ENCODE data around the gene PACSIN1. TPM values are rescaled to one million over a fixed set of nuclear protein-coding genes. Genes with fewer than 3 reads are reported as not detected.

The PACSIN1 gene
- total RNA-seq, 4 donors from 2014 or later: 1.2 TPM; not detected in 2

DNA sequence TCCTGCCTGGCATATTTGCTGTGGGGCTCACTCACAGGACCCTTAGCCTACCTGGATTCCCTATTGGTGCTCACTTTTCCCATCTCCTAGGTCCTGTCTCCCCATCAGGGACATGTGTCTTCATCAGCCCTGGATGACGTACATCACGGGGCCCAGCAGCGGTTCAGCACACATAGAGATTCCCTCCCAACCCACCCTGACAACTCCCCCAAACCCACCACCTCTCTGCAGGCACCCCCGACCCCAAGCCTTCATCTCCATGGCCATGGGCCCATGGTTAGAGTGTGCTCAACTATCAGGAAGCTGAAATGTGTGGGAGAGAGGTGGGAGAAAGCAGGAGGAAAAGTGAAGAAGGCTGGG lies 115.7 kb downstream of the PACSIN1 start:
- Histone ChIP-seq H3K36me3 (peaks cover 0 to 17% of the 10 kb centered on the region in 2 donors), H3K4me3 (no peak overlapping the region), H3K27me3 (no peaks in the 10 kb centered on the region), H3K9me3 (no peaks in the 10 kb centered on the region), H3K4me1 (peaks cover 0 to 20% (median 0%) of the 10 kb centered on the region in 3 donors), H3K27ac (no peak overlapping the region)
- TF ChIP-seq, protein P1, sequence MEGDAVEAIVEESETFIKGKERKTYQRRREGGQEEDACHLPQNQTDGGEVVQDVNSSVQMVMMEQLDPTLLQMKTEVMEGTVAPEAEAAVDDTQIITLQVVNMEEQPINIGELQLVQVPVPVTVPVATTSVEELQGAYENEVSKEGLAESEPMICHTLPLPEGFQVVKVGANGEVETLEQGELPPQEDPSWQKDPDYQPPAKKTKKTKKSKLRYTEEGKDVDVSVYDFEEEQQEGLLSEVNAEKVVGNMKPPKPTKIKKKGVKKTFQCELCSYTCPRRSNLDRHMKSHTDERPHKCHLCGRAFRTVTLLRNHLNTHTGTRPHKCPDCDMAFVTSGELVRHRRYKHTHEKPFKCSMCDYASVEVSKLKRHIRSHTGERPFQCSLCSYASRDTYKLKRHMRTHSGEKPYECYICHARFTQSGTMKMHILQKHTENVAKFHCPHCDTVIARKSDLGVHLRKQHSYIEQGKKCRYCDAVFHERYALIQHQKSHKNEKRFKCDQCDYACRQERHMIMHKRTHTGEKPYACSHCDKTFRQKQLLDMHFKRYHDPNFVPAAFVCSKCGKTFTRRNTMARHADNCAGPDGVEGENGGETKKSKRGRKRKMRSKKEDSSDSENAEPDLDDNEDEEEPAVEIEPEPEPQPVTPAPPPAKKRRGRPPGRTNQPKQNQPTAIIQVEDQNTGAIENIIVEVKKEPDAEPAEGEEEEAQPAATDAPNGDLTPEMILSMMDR (IDR thresholded peaks at IDR 0.05): no peak
- no peak for TF ChIP-seq EP300 (IDR thresholded peaks at IDR 0.05)
- no peak for TF ChIP-seq POLR2A (IDR thresholded peaks at IDR 0.05)
- TF ChIP-seq POLR2AphosphoS5 (IDR thresholded peaks at IDR 0.05): no peak
- 74% methylated on average over 4 of the region's 4 CpGs; no CpG with 5 or more reads in 1 of the 2 donors for WGBS, 2 donors (ENCODE audit: low coverage in 1 of 2)
- no peak for ATAC-seq

DNA sequence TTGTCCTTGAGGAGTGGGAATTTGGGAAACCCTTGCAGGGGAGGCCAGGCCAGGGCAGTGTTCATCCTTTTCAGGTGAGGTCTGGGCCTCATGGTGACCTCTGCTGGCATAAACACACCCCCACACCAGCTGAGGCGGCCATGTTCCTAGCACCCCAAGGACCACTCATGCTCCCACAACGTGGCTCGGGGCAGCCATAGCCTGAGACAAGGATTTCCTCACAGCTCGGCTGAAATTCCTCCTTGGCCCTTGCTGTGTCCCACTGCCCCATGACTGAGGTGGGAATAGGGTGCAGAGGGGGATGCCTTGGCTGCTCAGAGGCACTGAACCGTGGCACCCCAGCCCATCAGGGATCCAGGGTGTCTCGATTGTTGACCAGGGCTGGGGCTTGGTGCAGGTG lies 117.6 kb downstream of the PACSIN1 start:
- Histone ChIP-seq H3K9me3 (no peaks in the 10 kb centered on the region), H3K27ac (no peak overlapping the region), H3K4me3 (no peak overlapping the region), H3K36me3 (peaks cover 0 to 35% of the 10 kb centered on the region in 2 donors), H3K27me3 (no peaks in the 10 kb centered on the region), H3K4me1 (peaks cover 0 to 20% (median 0%) of the 10 kb centered on the region in 3 donors)
- ATAC-seq: no peak
- no peak for TF ChIP-seq POLR2A (IDR thresholded peaks at IDR 0.05)
- TF ChIP-seq, protein P1 (IDR thresholded peaks at IDR 0.05): no peak
- no peak for TF ChIP-seq EP300 (IDR thresholded peaks at IDR 0.05)
- TF ChIP-seq POLR2AphosphoS5 (IDR thresholded peaks at IDR 0.05): no peak
- WGBS, 2 donors (ENCODE audit: low coverage in 1 of 2): no CpG with 5 or more reads among the region's 6 CpGs

DNA sequence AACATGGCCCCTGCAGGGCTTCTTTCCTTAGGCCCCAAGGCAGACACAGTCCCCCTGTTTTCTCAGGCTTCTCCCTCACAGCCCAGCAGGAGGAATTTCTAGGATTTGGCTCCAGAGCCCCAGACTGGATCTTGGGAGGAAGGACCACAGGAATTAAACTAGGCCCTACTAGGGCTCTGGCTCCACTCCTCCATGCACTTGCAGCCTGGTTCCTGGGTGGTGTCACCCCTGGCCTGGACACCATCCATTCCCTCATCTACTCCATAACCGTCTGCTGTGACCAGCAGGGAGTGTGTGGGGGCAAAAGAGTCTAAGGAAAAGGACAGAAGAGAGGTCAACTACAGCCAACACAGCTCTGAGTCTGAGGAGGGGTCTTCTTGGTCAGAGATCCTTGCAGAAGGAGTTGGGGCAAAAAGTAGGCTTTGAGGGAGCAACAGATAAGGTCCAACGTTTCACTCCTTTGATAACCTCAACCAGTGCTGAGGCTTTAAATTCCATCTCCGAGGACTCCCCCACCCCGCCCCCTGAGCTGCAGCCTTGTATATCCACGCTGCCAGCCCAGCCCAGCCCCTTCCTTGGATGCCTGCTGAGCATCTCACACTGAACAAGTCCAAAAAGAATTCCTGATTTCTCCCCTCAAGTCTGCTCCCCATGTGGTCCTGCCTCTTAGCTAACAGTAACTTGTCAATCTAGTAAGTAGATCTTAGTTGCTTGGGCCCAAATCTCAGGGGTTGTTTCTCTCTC lies 118.2 kb downstream of the PACSIN1 start:
- no peaks in the 10 kb centered on the region for H3K27me3 ChIP-seq
- H3K4me1 ChIP-seq: peaks cover 0 to 20% (median 0%) of the 10 kb centered on the region in 3 donors
- no peak for TF ChIP-seq POLR2AphosphoS5 (IDR thresholded peaks at IDR 0.05)
- no peak for TF ChIP-seq POLR2A (IDR thresholded peaks at IDR 0.05)
- TF ChIP-seq, protein P1 (IDR thresholded peaks at IDR 0.05): no peak
- no peak for TF ChIP-seq EP300 (IDR thresholded peaks at IDR 0.05)
- no peaks in the 10 kb centered on the region for H3K9me3 ChIP-seq
- H3K27ac ChIP-seq: no peak overlapping the region
- WGBS, 2 donors (ENCODE audit: low coverage in 1 of 2): 50% methylated on average over 1 of the region's 5 CpGs
- no peak overlapping the region for H3K4me3 ChIP-seq
- peaks cover 0 to 41% of the 10 kb centered on the region in 2 donors for H3K36me3 ChIP-seq
- ATAC-seq: no peak

DNA sequence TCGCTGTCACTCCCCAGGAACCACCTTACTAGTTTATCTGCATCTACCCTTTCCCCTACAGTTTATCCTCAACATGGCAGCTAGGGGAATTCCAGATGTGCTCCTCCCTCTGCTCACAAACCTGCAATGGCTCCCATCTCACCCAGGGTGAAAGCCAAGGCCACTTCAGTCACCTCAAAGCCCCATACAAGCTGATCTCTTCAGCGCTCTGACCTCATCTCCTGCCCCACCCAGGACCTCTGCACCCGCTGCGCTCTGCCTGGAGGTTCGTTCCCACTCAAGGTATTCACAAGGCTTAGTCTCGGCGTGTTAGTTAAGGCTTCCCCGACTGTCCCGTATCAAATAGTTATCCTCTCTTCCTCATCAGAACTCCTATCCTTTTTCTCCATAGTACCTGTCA lies 118.8 kb downstream of the PACSIN1 start:
- TF ChIP-seq POLR2A (IDR thresholded peaks at IDR 0.05) (no peak), EP300 (IDR thresholded peaks at IDR 0.05) (no peak), POLR2AphosphoS5 (IDR thresholded peaks at IDR 0.05) (no peak)
- TF ChIP-seq, protein P1 (IDR thresholded peaks at IDR 0.05): no peak
- no peak for ATAC-seq
- 92 to 100% methylated on average over 1 to 9 of the region's 9 CpGs for WGBS, 2 donors (ENCODE audit: low coverage in 1 of 2)

More for the DNA sequence above, 118.8 kb downstream of the PACSIN1 start:
- peaks cover 0 to 48% of the 10 kb centered on the region in 2 donors for H3K36me3 ChIP-seq
- H3K9me3 ChIP-seq: no peaks in the 10 kb centered on the region
- no peak overlapping the region for H3K27ac ChIP-seq
- H3K4me1 ChIP-seq: peaks cover 0 to 20% (median 0%) of the 10 kb centered on the region in 3 donors
- no peaks in the 10 kb centered on the region for H3K27me3 ChIP-seq
- no peak overlapping the region for H3K4me3 ChIP-seq

Other genes with a start within 250 kb of the PACSIN1 start
- 10 to 100 TPM in 3 of 4 donors, 1 to 10 TPM in 1; 8.1 to 24.5 (median 18.1) TPM for gene HMGA1, start 229.2 kb upstream of the PACSIN1 start, total RNA-seq
- gene SMIM29, start 217.1 kb upstream of the PACSIN1 start, total RNA-seq: 10 to 100 TPM in 3 of 4 donors, 1 to 10 TPM in 1; 9.7 to 34.7 (median 22.6) TPM
- gene NUDT3, start 73.4 kb upstream of the PACSIN1 start, total RNA-seq: 10 to 100 TPM; 32.2 to 66.3 (median 46.9) TPM
- gene RPS10, start 40.0 kb upstream of the PACSIN1 start, total RNA-seq: 1,000 to 10,000 TPM; 1,014 to 3,120 (median 2,269) TPM
- 1 to 10 TPM in 1 of 4 donors, not detected in 3; 4.4 TPM for gene SPDEF, start 90.3 kb downstream of the PACSIN1 start, total RNA-seq
- 100 to 1,000 TPM in 1 of 4 donors, 10 to 100 TPM in 3; 84.4 to 116 (median 96.6) TPM for gene ILRUN, start 230.7 kb downstream of the PACSIN1 start, total RNA-seq